ENCODE data around the gene SBSN. TPM values are rescaled to one million over a fixed set of nuclear protein-coding genes. Genes with fewer than 3 reads are reported as not detected.
A peak's percentile ranks its signal among the peaks of the same experiment; 100 is the strongest.

SBSN gene
- total RNA-seq, 4 donors from 2014 or later, result 0.37 TPM; not detected in 3

GRCh38 chr19:35545001-35545854, 17.1 kb upstream of the SBSN start, which contains the start of gene TMEM147:
TSS of gene TMEM147 (plus strand) at chr19:35545626. CDS start at chr19:35545740, 114 bp downstream.
- Histone ChIP-seq H3K27ac (peak within 1 kb of the TSS; percentile 62 to 82), H3K36me3 (no peaks in the 10 kb centered on the region), H3K4me1 (peaks cover 0 to 15% of the 10 kb centered on the region in 2 donors), H3K9me3 (no peaks in the 10 kb centered on the region), H3K27me3 (no peaks in the 10 kb centered on the region), H3K4me3 (peak within 1 kb of the TSS; percentile 66 to 77)
- intact Hi-C loops (cut with DNase I; ENCODE audit: low total_unique reads), result loop anchor here (10.0 kb wide), 1 partner anchor 170 kb away; the partner anchor contains the start of gene KMT2B
- TF ChIP-seq CTCF (IDR thresholded peaks at IDR 0.05), result peak in 1 of 4 experiments; percentile 37
- peak; percentile 27 to 62 for TF ChIP-seq POLR2A (IDR thresholded peaks at IDR 0.05)
- peak; percentile 91 to 93 for DNase-seq

- Histone ChIP-seq H3K36me3 (no peaks in the 10 kb centered on the region), H3K27me3 (no peaks in the 10 kb centered on the region), H3K9me3 (no peaks in the 10 kb centered on the region), H3K27ac (peak overlapping the region; percentile 62 to 82), H3K4me1 (peaks cover 0 to 15% of the 10 kb centered on the region in 2 donors), H3K4me3 (peak overlapping the region; percentile 66 to 77)
- TF ChIP-seq POLR2A (IDR thresholded peaks at IDR 0.05) (no peak), CTCF (IDR thresholded peaks at IDR 0.05) (no peak)
- intact Hi-C loops (cut with DNase I; ENCODE audit: low total_unique reads), result loop anchor here (10.0 kb wide), 1 partner anchor 171 kb away; the partner anchor contains the start of gene KMT2B
- no peak for DNase-seq
Observed at GRCh38 chr19:35544110-35544802, 16.1 kb upstream of the SBSN start.

- H3K27ac ChIP-seq, result no peak overlapping the region
- TF ChIP-seq CTCF (IDR thresholded peaks at IDR 0.05), result no peak
- TF ChIP-seq POLR2A (IDR thresholded peaks at IDR 0.05), result no peak
- no peaks in the 10 kb centered on the region for H3K27me3 ChIP-seq
- H3K4me3 ChIP-seq, result no peak overlapping the region
- no peaks in the 10 kb centered on the region for H3K36me3 ChIP-seq
- no peaks in the 10 kb centered on the region for H3K9me3 ChIP-seq
- intact Hi-C loops (cut with DNase I; ENCODE audit: low total_unique reads), result loop anchor here (10.0 kb wide), 1 partner anchor 171 kb away; the partner anchor contains the start of gene KMT2B
- DNase-seq, result no peak
- H3K4me1 ChIP-seq, result peaks cover 0 to 15% of the 10 kb centered on the region in 2 donors
Observed at GRCh38 chr19:35543280-35544109, 15.4 kb upstream of the SBSN start.

GRCh38 chr19:35542209-35542608, 14.1 kb upstream of the SBSN start:
- no peak overlapping the region for H3K27ac ChIP-seq
- no peaks in the 10 kb centered on the region for H3K9me3 ChIP-seq
- intact Hi-C loops (cut with DNase I; ENCODE audit: low total_unique reads), result loop anchor here (10.0 kb wide), 1 partner anchor 173 kb away; the partner anchor contains the start of gene KMT2B
- TF ChIP-seq CTCF (IDR thresholded peaks at IDR 0.05) (no peak), POLR2A (IDR thresholded peaks at IDR 0.05) (no peak)
- no peaks in the 10 kb centered on the region for H3K36me3 ChIP-seq
- DNase-seq, result no peak
- H3K4me3 ChIP-seq, result no peak overlapping the region
- H3K27me3 ChIP-seq, result no peaks in the 10 kb centered on the region
- H3K4me1 ChIP-seq, result peaks cover 0 to 15% of the 10 kb centered on the region in 2 donors
